ENCODE data around the gene POLR1D.

DNA sequence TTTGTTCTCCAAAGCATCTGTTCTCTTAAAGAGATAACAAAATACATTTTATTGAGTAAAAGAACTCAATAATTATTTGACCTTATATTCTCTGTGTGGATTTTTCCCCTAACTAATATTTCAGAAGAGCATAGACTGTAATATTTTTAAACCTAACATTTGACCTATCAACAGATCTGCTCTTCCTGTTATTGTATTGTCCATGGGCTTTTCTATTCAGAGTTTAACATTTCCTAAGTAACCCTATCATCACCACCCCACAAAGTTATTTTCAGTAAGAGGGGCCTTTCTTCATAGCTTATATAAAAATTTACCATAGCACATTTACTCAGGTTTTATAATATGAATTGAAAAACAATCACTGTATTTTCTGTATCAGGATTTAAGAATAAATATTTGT, 17.5 kb downstream of the POLR1D start:
- TF ChIP-seq EZH2 (IDR thresholded peaks at IDR 0.05; ENCODE audit: insufficient read depth, poor library complexity, severe bottlenecking) = no peak
- no peak for TF ChIP-seq EZH2phosphoT487 (IDR thresholded peaks at IDR 0.05; ENCODE audit: insufficient read depth, low read depth)
